CD14-positive monocyte (primary cell): ENCODE data around the gene EPHA10. TPM values are rescaled to one million over a fixed set of nuclear protein-coding genes. Genes with fewer than 3 reads are reported as not detected.

Experiments
- DNase-seq, 3 donors: peaks; one replicate each; pipeline ENCODE4 v3.0.0-alpha.2; 2011 to 2022
- H2AFZ ChIP-seq: 2 replicates; pipeline ENCODE4 v1.6.0; 2012; ENCODE audit warnings: mild to moderate bottlenecking, low read depth, low read length, inconsistent platforms; ENCODE audit not compliant: insufficient read depth, poor library complexity, severe bottlenecking
- H3K27ac ChIP-seq, 2 donors: 1 replicate in 1 of 2; 2 replicates in 1 of 2; pipeline ENCODE4 v1.5.1; 2012 to 2013; ENCODE audit warnings: low read length in 2 of 2, control low read depth in 1 of 2, inconsistent platforms in 1 of 2, low read depth in 1 of 2, mild to moderate bottlenecking in 1 of 2
- H3K27me3 ChIP-seq, 2 donors: one replicate each; pipeline versions ENCODE4 v1.6.0 to v1.6.1; 2011 to 2013; ENCODE audit warnings: low read length in 2 of 2; ENCODE audit not compliant: control insufficient read depth in 2 of 2, insufficient read depth in 2 of 2
- H3K36me3 ChIP-seq, 2 donors: replicated peaks in 1 of 2; 1 replicate in 1 of 2; 2 replicates in 1 of 2; pipeline versions ENCODE4 v1.5.1 to v1.6.1; 2012 to 2013; ENCODE audit warnings: low read length in 2 of 2, control low read depth in 1 of 2, inconsistent platforms in 1 of 2, mild to moderate bottlenecking in 1 of 2; ENCODE audit not compliant: insufficient read depth in 2 of 2, control insufficient read depth in 1 of 2
- H3K4me1 ChIP-seq, 2 donors: 1 replicate in 1 of 2; 2 replicates in 1 of 2; pipeline versions ENCODE4 v1.5.1 to v1.6.1; 2012 to 2013; ENCODE audit warnings: low read length in 2 of 2, control low read depth in 1 of 2, inconsistent platforms in 1 of 2, mild to moderate bottlenecking in 1 of 2, moderate library complexity in 1 of 2; ENCODE audit not compliant: insufficient read depth in 2 of 2, control insufficient read depth in 1 of 2
- H3K4me2 ChIP-seq: replicated peaks from 2 replicates; pipeline ENCODE3; 2012; ENCODE audit warnings: low read length, moderate library complexity, mild to moderate bottlenecking; ENCODE audit not compliant: poor library complexity, severe bottlenecking; ENCODE audit errors: extremely low read depth
- H3K4me3 ChIP-seq, 3 experiments: fragments of 200-600 bp in 1 of 3; sonication (generic) in 1 of 3; replicated peaks in 1 of 3; 1 replicate in 2 of 3; 2 replicates in 1 of 3; pipeline ENCODE4 v1.5.1; 2011 to 2013; ENCODE audit warnings: low read length in 3 of 3, mild to moderate bottlenecking in 3 of 3, control low read depth in 2 of 3, low read depth in 2 of 3, inconsistent platforms in 1 of 3, moderate library complexity in 1 of 3
- H3K79me2 ChIP-seq: 2 replicates; pipeline ENCODE4 v1.6.0; 2012; ENCODE audit warnings: mild to moderate bottlenecking, control low read depth, inconsistent platforms, low read length, moderate library complexity; ENCODE audit not compliant: insufficient read depth
- H3K9ac ChIP-seq: 2 replicates; pipeline ENCODE4 v1.6.0; 2017; ENCODE audit warnings: low read length, mild to moderate bottlenecking; ENCODE audit not compliant: insufficient read depth, poor library complexity, severe bottlenecking
- H3K9me3 ChIP-seq, 2 donors: replicated peaks in 1 of 2; 1 replicate in 1 of 2; 2 replicates in 1 of 2; pipeline versions ENCODE4 v1.5.1 to v1.6.1; 2012 to 2013; ENCODE audit warnings: low read length in 2 of 2, control low read depth in 1 of 2; ENCODE audit not compliant: control insufficient read depth in 1 of 2, insufficient read depth in 1 of 2
- H4K20me1 ChIP-seq: 2 replicates; pipeline ENCODE4 v1.6.0; 2012; ENCODE audit warnings: mild to moderate bottlenecking, low read length, control low read depth, moderate library complexity; ENCODE audit not compliant: insufficient read depth
- H3K27ac Mint-ChIP-seq, 7 donors: one replicate each; pipeline ENCODE4 v1.8.0; 2020; ENCODE audit warnings: mild to moderate bottlenecking in 7 of 7, mixed read lengths in 7 of 7, moderate library complexity in 6 of 7, inconsistent platforms in 2 of 7
- H3K27me3 Mint-ChIP-seq, 3 donors: one replicate each; pipeline ENCODE4 v1.8.0; 2021 to 2022; ENCODE audit warnings: low read depth in 3 of 3, mild to moderate bottlenecking in 3 of 3, mixed read lengths in 3 of 3, moderate library complexity in 3 of 3, inconsistent platforms in 1 of 3
- H3K36me3 Mint-ChIP-seq, 2 donors: one replicate each; pipeline ENCODE4 v1.8.0; 2020; ENCODE audit warnings: mixed read lengths in 2 of 2, inconsistent platforms in 1 of 2, mild to moderate bottlenecking in 1 of 2
- H3K4me1 Mint-ChIP-seq: one replicate; pipeline ENCODE4 v1.8.0; 2020; ENCODE audit warnings: mild to moderate bottlenecking, mixed read lengths
- H3K4me3 Mint-ChIP-seq, 2 donors: one replicate each; pipeline ENCODE4 v1.8.0; 2020; ENCODE audit warnings: mild to moderate bottlenecking in 2 of 2, mixed read lengths in 2 of 2, moderate library complexity in 1 of 2
- H3K9me3 Mint-ChIP-seq, 7 donors: one replicate each; pipeline ENCODE4 v1.8.0; 2020 to 2022; ENCODE audit warnings: mixed read lengths in 7 of 7, mild to moderate bottlenecking in 6 of 7, moderate library complexity in 6 of 7, inconsistent platforms in 2 of 7
- CTCF ChIP-seq: fragments of 200-600 bp; IDR thresholded peaks from one replicate; pipeline ENCODE4 v1.8.0; 2022; ENCODE audit warnings: antibody characterized with exemption, mild to moderate bottlenecking
- WGBS: methylation state at CpG from one replicate; pipeline ENCODE4 v1.1.5; 2013; ENCODE audit warnings: missing lambda C conversion rate; ENCODE audit not compliant: insufficient coverage; 5-methylcytosine and 5-hydroxymethylcytosine counted together
- intact Hi-C, 2 donors: fragments of 100-400 bp; cut with micrococcal nuclease; formaldehyde crosslinking; loops; one replicate each; pipeline versions ENCODE4 v1.15.0 to v1.15.1; 2023
- polyA plus RNA-seq, 3 donors: library from polyadenylated mRNA; depleted of rRNA in 1 of 3; unstranded in 2 of 3; stranded (reverse) in 1 of 3; fragments of 300-500 nt in 2 of 3; fragments of >200 nt in 1 of 3; fragmentation: Illumina TruSeq in 2 of 3; gene quantifications; 1 replicate in 2 of 3; 2 replicates in 1 of 3; pipeline ENCODE4 v1.2.3, GENCODE V29; 2012 to 2021

The EPHA10 gene
- polyA plus RNA-seq, 3 donors, result not detected

GRCh38 chr1:37672136-37672870 lies 92.6 kb downstream of the EPHA10 start:
- no peak overlapping the region for H3K4me3 Mint-ChIP-seq
- no peaks in the 10 kb centered on the region for H4K20me1 ChIP-seq
- H3K4me3 ChIP-seq, result no peak overlapping the region
- intact Hi-C loops, result no loop called here
- H3K27me3 Mint-ChIP-seq, result peaks cover 3 to 7% (median 4%) of the 10 kb centered on the region in 3 donors
- H3K27ac Mint-ChIP-seq, result no peak overlapping the region
- no peak for TF ChIP-seq CTCF
- no peaks in the 10 kb centered on the region for H3K36me3 ChIP-seq
- no peak overlapping the region for H3K27ac ChIP-seq
- no peaks in the 10 kb centered on the region for H3K27me3 ChIP-seq
- no peak overlapping the region for H3K4me2 ChIP-seq
- WGBS, result 92% methylated on average over 4 of the region's 9 CpGs
- no peaks in the 10 kb centered on the region for H3K9me3 Mint-ChIP-seq
- no peak for DNase-seq
- H3K36me3 Mint-ChIP-seq, result no peaks in the 10 kb centered on the region
- no peaks in the 10 kb centered on the region for H3K9me3 ChIP-seq
- H3K79me2 ChIP-seq, result no peaks in the 10 kb centered on the region
- H2AFZ ChIP-seq, result no peak overlapping the region
- peaks cover 22% of the 10 kb centered on the region for H3K4me1 Mint-ChIP-seq
- peaks cover 12 to 18% of the 10 kb centered on the region in 2 donors for H3K4me1 ChIP-seq
- no peak overlapping the region for H3K9ac ChIP-seq

- Histone ChIP-seq H3K4me1 (peaks cover 9 to 10% of the 10 kb centered on the region in 2 donors), H3K4me2 (no peak overlapping the region), H3K9me3 (no peaks in the 10 kb centered on the region), H3K27me3 (no peaks in the 10 kb centered on the region), H2AFZ (no peak overlapping the region), H4K20me1 (no peaks in the 10 kb centered on the region), H3K4me3 (no peak overlapping the region), H3K27ac (no peak overlapping the region), H3K79me2 (no peaks in the 10 kb centered on the region), H3K9ac (no peak overlapping the region), H3K36me3 (no peaks in the 10 kb centered on the region)
- Mint-ChIP-seq H3K36me3 (no peaks in the 10 kb centered on the region), H3K27me3 (peaks cover 3 to 7% (median 3%) of the 10 kb centered on the region in 3 donors), H3K4me1 (peaks cover 14% of the 10 kb centered on the region), H3K4me3 (no peak overlapping the region), H3K27ac (no peak overlapping the region), H3K9me3 (no peaks in the 10 kb centered on the region)
- TF ChIP-seq CTCF, result no peak
- WGBS, result 80% methylated on average over 3 of the region's 6 CpGs
- no peak for DNase-seq
- intact Hi-C loops, result no loop called here
These were observed 93.7 kb downstream of the EPHA10 start for GRCh38 chr1:37671261-37671660.
